DMS 273 treated with DMSO at 0.1 percent for 48 hours (cell line): ENCODE data around the gene CAPN5.

ENCODE experiments used
- DNase-seq: peaks from one replicate; lab custom pipeline; 2025; lab: John Stamatoyannopoulos, UW

Gene CAPN5

GRCh38 chr11:77135069-77135468 is 68.3 kb downstream of the CAPN5 start:
- no peak for DNase-seq

GRCh38 chr11:77136074-77136473 is 69.3 kb downstream of the CAPN5 start:
- no peak for DNase-seq

- no peak for DNase-seq
These were observed 70.1 kb downstream of the CAPN5 start for GRCh38 chr11:77136784-77137420.

- DNase-seq = no peak
These were observed 70.7 kb downstream of the CAPN5 start for GRCh38 chr11:77137421-77137820.

GRCh38 chr11:77138106-77138649 is 71.4 kb downstream of the CAPN5 start:
- no peak for DNase-seq

GRCh38 chr11:77139201-77139600 is 72.4 kb downstream of the CAPN5 start:
- DNase-seq = no peak

GRCh38 chr11:77140231-77140851 is 73.6 kb downstream of the CAPN5 start:
- no peak for DNase-seq

- DNase-seq = no peak
These were observed 74.3 kb downstream of the CAPN5 start for GRCh38 chr11:77141034-77141433.

GRCh38 chr11:77141475-77141874 is 74.7 kb downstream of the CAPN5 start:
- no peak for DNase-seq

GRCh38 chr11:77142091-77142975 is 75.6 kb downstream of the CAPN5 start:
- DNase-seq = no peak

- DNase-seq = no peak
These were observed 76.7 kb downstream of the CAPN5 start for GRCh38 chr11:77143405-77144020.

- DNase-seq = peak; percentile 21
These were observed 77.6 kb downstream of the CAPN5 start for GRCh38 chr11:77144196-77144856.

- DNase-seq = no peak
These were observed 78.2 kb downstream of the CAPN5 start for GRCh38 chr11:77144857-77145428.

GRCh38 chr11:77146261-77147035 is 79.7 kb downstream of the CAPN5 start:
- DNase-seq = peak; percentile 65

GRCh38 chr11:77147036-77147315 is 80.2 kb downstream of the CAPN5 start:
- no peak for DNase-seq

- DNase-seq = peak; percentile 83
These were observed 81.0 kb downstream of the CAPN5 start for GRCh38 chr11:77147668-77148321.

- DNase-seq = no peak
These were observed 82.4 kb downstream of the CAPN5 start for GRCh38 chr11:77148963-77149715.

- DNase-seq = no peak
These were observed 83.1 kb downstream of the CAPN5 start for GRCh38 chr11:77149716-77150392.

GRCh38 chr11:77150836-77151235 is 84.1 kb downstream of the CAPN5 start:
- DNase-seq = no peak
